ENCODE measurements around the gene MRPL34.
A peak's percentile ranks its signal among the peaks of the same experiment; 100 is the strongest.
"Not testable (repeated sequence)": the region's sequence is repeated elsewhere in the genome, so short reads cannot be mapped to it uniquely, and the experiment has no call there.

Gene MRPL34

DNA sequence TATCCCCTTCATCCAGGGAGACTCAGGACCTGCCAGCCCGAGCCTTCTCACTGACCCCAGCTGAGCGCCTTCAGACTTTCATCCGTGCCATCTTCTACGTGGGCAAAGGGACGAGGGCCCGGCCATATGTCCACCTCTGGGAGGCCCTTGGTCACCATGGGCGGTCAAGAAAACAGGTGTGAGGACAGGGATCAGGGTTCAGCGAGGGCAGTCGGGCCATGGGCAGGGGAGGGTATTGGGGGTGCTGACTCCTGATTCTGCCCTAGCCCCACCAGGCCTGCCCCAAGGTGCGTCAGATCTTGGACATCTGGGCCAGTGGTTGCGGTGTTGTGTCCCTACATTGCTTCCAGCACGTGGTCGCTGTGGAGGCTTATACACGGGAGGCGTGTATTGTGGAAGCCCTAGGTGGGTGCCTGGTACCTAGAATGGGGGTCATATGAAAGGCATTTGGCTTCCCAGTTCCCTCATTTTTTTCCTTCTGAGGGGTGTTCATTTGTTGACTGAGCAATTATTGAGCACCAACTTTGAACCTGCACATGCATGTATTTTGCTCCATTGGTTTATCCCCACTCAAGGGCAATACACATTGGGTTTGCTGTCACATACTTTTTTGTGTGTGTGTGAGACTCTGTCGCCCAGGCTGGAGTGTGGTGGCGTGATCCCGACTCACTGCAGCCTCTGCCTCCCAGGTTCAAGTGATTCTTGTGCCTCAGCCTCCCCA, 20.1 kb upstream of the MRPL34 start:
- no peak for DNase-seq

DNA sequence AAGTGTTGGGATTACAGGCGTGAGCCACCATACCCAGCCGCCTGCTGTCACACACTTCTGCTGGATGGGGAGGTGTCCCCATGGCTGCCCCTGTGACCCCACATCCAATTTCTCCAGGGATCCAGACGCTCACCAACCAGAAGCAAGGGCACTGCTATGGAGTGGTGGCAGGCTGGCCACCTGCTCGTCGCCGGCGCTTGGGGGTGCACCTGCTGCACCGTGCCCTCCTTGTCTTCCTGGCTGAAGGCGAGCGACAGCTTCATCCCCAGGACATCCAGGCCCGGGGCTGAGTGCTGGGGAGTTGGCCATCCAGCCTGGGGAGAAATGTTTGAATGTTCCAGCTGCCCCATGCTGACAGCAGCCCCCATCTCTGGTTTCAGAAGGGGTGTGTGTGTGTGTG, 19.4 kb upstream of the MRPL34 start:
- no peak for DNase-seq

DNA sequence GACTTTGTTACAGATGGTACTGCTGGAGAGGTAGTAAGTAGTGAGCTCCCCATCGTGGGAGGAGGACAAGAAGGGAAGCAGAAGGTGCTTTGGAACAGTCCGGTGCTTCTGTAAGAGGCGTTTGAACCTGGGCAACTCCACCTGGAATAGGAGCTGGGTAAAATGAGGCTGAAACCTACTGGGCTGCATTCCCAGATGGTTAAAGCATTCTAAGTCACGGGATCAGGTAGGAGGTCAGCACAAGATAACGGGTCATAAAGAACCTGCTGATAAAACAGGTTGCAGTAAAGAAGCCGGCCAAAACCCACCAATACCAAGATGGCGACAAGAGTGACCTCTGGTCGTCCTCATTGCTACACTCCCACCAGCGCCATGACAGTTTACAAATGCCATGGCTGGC, 18.9 kb upstream of the MRPL34 start:
- no peak for DNase-seq

DNA sequence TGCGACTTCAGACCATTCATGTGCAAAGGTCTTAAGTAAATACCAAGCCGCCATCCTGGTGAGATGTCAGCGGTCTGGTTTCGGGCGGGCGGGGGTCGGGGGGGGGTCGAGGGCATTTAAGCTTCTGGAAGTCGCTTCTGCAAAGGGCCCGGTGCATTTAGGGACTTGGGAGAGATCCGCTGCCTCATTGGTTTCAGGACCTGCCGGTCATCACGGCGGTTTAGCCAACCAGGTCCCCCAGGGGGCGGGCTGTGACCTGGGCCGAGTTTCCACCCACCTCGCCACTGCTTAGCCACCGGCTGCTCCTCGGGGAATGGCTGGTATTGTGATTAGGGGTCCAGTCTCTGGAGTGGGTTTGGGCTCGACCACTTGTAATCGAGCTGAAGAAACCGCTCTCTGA, 16.2 kb upstream of the MRPL34 start:
- DNase-seq, result peak; percentile 83

DNA sequence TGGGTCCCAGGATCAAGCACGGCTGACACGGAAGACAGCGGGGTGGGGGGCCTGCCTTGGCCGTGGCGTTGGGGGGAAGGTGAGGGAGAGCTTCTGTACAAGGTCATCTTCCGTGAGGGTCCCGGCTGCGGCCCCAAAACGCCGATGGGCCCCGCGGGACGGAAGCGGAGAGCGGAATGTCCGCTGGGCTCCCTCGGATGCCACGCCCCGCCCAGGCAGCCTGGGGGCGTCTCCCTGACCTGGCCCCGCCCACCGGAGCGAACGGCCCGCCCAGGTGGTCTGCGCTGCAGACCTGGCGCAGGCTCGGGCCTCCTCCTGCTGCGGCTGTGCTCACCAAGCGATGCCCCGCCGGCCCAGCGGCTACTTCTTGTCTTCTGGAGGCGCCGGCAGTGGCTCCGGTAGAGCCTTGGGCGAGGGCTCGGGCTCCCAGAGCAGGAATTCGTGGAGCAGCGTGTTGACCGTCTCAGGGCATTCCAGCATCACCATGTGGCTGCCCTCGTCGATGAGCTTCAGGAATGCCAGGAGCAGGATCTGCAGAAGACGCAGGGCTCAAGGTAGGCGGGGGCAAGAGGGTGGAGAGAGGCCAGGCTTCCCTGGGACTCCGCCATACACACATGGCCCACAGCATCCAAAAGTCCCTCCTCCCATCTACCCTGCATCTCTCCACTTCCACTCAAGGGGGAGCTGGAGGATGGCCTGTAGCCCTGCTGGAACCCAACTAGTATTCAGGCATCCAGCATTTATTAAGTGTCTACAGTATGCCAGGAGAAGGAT, 13.2 kb upstream of the MRPL34 start:
- peak; percentile 86 for DNase-seq

DNA sequence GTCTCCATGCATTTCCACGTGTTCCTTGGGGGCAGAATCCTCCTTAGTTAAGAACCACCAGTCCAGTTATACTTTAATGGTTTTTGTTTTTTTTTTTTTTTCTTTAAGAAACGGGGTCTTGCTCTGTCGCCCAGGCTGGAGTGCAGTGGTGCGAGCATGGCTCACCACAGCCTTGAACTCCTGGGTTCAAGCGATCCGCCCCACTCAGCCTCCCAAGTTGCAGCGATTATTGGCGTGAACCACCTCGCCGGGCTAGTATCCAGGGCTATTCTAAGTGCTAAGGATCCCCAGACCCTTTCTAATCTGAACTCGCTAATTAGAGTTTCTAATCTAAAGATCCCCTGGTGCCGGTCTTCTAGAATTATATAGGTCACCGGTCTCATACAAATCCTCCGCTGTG, 12.1 kb upstream of the MRPL34 start:
- no peak for DNase-seq

DNA sequence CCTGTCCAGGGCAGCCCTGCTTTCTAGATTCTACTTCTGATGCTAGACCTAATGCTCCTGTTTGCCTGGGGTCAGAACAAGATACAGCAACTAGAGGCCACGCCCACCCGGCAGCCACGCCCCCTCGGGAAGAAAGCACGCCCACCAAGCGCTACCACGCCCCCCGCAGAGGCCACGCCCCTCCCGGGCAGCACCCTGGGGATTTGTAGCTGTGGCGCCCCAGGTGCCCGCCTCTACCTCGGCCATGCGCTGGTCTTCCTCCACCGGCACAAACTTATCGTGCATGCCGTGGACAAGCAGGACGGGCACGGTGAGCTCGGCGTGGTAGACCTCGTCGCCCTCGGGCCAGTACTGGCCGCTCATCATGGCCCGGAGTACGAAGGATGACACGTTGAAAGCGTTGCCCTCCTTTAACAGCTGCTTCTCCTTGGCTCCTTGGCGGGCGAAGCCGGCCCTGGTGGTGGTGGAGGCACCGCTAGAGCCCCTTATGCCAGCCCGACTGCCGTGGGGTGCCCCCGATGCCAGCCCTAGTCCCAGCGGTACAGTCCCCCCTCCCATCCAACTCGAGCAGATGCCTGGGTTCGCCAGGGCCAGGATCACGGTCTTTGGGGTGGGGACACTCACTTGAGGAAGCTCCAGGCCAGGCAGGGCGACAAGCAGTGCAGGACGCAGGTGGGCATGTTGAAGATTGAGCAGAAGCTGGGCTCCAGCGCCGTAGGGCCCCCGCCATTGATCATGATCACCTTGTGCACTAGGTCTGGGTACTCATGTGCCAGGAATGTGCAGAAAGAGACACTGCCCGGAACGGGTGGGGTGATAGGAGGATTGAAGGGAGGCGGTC, 11.4 kb upstream of the MRPL34 start:
- no peak for DNase-seq

DNA sequence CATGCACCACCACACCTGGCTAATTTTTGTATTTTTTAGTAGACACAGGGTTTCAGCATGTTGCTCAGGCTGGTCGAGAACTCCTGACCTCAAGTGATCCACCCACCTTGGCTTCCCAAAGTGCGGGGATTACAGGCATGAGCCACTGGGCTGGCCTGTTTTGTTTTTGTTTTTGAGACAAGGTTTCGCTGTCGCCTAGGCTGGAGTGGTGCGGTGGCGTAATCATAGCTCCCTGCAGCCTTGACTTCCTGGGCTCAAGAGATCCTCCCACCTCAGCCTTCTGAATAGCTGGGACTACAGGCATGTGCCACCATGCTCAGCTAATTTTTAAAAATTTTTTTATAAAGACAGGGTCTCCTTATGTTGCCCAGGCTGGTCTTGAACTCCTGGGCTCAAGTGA, 10.1 kb upstream of the MRPL34 start:
- not testable (repeated sequence) for DNase-seq

DNA sequence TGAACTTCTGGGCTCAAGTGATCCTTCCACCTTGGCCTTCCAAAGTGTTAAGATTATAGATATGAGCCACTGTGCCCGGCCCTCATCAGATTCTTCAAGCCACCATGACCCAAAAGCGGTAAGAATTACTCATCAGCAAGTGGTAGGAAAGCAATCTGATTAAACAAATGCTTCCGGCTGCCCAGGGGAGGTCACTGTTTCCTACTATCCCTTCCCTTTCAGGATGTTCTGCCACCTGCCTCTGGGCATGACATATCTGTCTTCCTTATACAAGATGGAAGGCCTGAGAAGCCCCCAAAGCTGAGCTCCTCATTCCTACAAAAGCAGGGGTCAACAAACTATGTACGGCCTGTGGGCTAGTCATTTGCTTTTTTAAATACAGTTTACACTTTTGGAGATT, 9.4 kb upstream of the MRPL34 start:
- DNase-seq, result no peak

DNA sequence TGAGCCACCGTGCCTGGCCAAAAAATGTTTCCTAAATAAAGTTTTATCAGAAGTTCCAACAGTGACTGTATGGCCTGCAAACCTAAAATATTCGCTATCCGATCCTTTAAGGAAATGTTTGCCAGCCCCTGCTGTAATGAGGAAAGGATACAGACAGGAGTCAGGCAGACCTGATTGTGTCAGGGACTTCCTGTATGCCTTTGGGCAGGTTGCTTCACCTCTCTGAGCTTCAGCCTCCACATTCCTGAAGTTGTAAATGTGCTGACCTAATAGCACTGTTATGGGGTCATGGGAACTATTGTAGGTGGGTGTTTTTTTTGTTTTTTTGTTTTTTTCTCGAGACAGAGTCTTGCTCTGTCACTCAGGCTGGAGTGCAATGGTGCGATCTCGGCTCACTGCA, 8.7 kb upstream of the MRPL34 start:
- no peak for DNase-seq

DNA sequence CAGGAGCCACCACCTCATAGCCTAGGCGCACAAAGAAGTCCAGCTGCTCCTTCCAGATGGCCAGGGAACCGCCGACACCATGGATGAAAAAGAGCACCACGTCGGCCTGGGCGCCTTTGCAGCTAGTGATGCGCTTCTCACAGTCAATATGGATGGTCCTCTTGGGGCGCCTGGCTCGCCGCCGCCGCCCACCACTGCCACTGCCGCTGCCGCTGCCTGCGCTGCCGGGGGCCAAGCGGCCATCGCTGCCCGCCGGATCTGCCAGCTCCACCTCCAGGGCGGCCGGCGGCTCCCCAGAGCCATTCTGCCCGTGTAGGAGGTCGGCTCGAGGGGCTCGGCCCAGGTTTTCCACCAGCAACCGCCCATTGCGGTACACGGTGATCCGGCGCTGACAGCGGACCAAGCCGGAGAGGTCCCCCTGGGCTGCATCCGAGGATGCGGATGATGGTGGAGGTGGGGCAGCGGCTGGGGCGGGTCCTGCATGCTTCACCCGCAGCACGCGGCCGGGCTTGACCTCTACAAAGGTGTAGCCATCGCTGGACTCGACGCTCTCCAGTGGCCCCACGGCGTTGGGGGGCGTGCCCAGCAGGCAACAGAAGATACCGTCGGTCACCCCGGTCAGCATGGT, 4.6 kb upstream of the MRPL34 start:
- no peak for DNase-seq

DNA sequence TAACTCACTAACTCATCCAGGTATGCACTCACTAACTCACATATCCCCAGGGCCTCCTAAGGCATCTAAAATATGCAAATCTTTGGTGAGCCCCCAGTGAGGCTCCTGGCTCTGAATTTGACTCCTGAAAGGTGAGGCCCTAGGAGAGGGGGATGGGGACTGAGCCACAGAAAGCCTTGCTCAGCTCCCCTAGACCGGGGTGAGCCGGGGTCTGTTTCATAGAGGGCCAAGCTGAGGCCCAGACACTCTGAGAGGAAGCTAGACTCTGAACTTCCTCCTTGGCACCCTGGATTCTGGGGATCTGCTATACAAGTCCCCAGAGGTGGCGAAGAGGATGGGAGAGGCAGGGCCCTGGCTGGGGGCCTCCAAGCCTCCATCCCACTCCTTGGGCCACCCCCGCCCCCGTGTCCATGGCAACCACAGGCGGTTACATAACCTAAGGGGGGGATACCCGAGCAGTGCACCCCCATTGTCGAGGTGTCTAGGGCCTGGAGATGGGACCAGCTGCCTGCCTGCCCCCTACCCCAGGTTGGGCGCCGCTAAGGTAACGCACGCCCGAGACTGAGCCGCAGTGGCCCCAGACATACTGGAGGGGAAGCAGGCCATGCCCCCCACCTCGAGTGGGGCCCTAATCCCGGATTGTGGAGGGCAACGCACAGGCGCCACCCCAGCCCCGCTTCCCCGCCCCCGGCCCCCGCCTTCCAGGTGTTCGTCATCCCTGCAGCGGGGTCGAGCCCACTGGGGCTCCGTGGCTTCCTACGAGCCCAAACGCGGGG, 3.1 kb upstream of the MRPL34 start:
- DNase-seq, result no peak

DNA sequence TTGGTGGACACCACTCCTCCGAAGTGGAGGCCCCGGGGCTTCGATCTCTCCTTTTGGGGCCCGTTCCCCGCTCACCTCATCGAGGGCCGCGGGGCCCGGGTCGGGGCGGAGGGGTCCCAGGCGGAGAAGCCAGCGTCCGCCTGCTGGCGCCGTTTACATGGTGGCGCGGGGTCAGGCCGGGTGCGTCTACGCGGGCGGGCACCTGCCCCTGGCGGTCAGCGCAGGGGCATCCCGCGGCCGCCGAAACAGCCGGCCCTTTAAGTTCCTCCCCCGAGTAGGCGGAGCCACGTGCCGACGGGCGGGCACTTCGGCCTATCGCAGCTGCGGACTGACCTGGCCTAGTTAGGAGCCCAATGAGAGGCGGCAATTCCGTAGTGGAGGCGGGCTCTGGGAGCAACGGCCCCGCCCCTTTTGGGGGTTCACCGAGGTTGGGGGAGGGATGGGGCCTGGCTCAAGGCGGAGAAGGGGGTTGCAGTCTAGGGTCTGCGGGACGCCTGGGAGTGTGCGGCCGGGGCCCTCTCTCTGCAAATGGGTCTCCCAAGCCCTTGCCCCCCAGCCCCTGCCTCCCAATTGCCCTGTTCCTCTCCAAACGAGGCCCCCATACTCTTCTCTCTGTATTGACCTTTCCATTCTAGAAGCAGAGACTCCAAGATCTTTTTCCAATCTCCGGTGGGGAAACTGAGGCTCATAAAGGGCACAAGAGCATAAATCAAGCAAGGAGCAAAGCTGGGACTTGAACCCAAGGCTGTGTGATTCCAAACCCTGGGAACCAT, 2.3 kb upstream of the MRPL34 start, which contains the start of gene ABHD8:
TSS of gene ABHD8 (minus strand) at position 259 of the 773 bp plus-strand sequence. CDS start 1,809 bp downstream, outside the sequence.
- peak; percentile 94 for DNase-seq

DNA sequence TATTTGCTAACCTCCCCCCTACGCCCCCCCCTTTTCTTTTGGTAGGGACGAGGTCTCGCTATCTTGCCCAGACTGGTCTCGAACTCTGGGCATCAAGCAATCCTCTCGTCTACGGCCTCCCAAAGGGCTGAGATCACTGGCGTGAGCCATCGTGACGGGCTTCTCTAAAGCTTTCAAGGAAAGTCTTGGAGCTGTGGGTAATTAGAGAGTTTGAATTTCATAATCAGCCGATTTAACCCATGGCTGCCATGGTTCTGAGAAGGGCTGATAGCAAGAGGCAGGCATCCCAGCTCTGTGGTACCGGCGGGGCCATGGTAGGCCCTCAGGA, 1.8 kb upstream of the MRPL34 start:
- no peak for DNase-seq

DNA sequence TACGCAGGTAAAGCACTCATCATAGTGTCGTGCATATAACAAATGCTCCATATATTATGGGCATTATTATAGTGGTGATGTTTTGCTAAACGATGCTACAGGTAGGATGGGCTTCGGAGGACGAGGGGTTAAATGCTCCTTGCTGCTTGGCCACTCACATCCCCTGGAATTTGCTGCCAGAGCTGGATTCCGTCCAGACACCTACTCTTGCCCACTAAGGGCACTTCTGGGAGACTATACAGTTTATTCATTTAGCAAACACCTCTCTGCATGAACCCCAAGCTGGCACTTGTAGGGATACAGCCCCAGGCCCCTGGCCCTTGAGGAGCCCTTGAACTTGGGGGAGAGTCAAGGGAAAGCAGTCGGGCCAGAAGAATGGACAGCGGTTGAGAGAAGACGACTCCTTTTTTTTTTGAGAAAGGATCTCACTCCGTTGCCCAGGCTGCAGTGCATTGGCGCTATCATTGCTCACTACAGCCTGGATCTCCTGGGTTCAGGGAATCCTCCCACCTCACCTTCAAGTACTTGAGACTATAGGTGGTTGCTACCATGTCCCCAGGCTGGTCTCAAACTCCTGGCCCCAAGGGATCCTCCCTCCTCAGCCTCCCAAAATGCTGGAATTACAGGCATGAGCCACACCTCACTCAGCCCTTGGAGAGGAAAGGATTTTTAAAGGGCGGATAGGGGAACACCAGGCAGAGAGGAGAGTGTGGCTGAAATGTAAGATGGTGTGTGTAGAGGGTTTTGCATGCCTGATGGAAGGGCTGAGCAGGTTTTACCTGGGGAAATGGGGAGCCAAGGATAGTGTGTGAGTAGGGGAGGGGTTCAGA, 1.1 kb upstream of the MRPL34 start:
- no peak for DNase-seq

DNA sequence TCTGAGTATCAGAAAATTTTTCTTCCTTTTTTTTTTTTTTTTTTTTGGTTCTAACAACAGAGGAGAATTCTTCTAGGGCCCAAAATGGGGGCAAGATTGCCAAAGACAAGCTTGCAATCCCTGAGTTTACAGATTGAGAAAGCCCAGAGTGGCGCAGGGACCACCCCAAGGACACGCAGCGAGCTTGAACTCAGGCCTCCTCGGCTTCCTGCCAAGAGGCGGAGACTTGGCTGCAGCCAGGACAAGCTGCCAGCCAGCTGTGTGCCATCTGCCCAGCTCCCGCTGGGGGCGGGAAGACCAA, 506 bp upstream of the MRPL34 start:
- DNase-seq, result no peak

DNA sequence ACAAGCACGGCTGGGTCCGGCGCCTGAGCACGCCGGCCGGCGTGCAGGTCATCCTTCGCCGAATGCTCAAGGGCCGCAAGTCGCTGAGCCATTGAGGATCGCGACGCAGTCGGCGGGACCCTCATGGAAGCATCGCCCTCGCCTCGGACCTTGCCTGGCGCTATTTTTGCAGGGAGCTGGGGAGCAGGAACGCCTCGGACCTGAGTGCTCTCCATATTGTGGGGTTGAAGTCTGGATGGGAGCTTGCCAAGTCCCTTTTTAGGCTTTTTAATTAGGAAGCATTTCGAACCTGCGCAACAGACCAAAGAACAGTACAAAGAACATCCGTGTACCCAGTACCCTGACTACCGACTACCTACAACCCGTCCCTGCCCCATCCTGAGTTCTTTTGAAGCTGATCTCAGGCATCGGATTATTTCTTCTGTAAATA, 628 bp downstream of the MRPL34 start:
- DNase-seq, result no peak

DNA sequence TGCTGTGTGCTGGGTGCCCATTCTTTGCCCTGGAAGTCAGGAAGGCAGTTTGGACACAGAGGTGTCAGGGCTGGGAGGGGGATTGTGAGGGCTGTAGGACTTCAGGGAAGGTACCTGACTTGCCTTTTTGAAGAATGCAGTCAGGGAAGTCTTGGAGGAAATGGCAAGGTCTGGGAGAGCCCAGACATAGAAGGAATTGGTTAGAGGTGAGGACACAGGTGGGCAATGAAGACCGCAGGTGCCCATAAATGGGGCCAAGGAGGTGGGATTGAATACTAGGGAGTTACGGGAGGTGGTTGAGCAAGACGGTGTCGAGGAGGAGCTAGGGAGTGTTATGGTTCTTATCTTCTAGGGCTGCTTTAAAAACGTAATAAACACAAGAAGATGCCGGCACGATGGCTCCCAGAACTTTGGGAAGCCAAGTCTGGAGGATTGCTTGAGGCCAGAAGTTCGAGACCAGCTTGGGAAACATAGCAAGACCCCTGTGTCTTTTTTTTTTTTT, 2.3 kb downstream of the MRPL34 start:
- DNase-seq, result no peak

DNA sequence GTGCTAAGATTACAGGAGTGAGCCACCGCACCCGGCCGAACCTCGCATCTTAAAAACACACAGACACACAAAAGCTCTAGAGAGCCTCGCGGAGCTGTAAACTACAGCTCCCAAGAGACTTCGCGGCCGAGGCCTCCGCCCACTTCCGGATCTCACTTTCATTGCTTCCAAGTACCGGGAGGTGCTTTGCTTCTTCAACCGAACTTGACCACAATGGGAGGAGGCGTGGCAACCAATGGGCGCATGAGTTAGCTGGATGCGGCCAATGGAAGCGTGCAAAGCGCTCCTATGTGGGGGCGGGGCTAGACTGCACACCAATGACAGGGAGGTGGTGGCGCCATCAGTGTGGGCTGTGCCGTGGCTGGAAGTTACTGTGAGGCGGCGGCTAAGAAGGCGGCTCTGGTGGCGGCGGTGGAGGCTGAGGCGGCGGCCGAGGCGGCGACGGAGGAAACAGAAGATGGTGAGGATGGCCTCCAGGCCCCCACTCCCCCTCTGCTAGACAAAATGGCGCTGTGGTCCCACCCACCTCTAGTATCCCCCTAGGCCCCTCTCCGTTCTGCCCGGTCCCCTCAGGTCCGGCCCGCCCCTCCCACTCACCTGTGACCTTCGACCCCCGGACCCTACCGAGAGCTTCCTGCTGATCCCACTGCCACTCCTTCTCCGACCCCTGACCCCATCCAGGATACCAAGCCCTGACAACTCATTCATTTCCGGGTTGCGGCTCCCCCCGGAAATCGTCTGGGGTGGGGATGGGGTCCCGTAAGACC, 3.7 kb downstream of the MRPL34 start, which contains the start of gene DDA1:
TSS of gene DDA1 (plus strand) at position 366 of the 767 bp plus-strand sequence. CDS start at position 458, 92 bp downstream.
- peak; percentile 100 for DNase-seq
